A549 (cell line): ENCODE data around the gene CCDC73. TPM values are rescaled to one million over a fixed set of nuclear protein-coding genes. Genes with fewer than 3 reads are reported as not detected.

Source experiments
- ATAC-seq, 2 experiments: fragments of 200-7000 bp in 1 of 2; fragments of >200 bp in 1 of 2; cut with Nextera tagmentation in 1 of 2; cut with Tn5 transposase in 1 of 2; 3 replicates each; pipeline versions ENCODE4 v1.8.0 to v1.9.1; 2018 to 2020; ENCODE audit warnings: mild to moderate bottlenecking in 1 of 2, moderate library complexity in 1 of 2
- CTCF ChIA-PET: fragments of 300-600 bp; sonication (Branson Sonifier 250); formaldehyde crosslinking; extraction: SDS; loops from one replicate; lab custom pipeline; 2021; ENCODE audit warnings: antibody characterized with exemption, inconsistent platforms; lab: Yijun Ruan, JAX
- POLR2A ChIA-PET: fragments of 350-600 bp; formaldehyde crosslinking; extraction: SDS; loops from one replicate; lab custom pipeline; 2021; ENCODE audit warnings: antibody characterized with exemption, inconsistent platforms; lab: Yijun Ruan, JAX
- DNase-seq, 2 experiments: peaks; one replicate each; pipeline versions ENCODE4 v3.0.0 to v3.0.0-alpha.2; 2011 to 2016; ENCODE audit warnings: low read depth in 1 of 2, low spot score in 1 of 2
- FAIRE-seq: peaks from 2 replicates; lab custom pipeline; 2011; peaks lifted over from hg19 to GRCh38; lab: Jason Lieb, UNC
- H3K27ac ChIP-seq, 2 experiments: fragments of >200 bp; sonication (Bioruptor Twin); formaldehyde crosslinking; 3 replicates each; pipeline ENCODE4 v1.5.1; 2016 to 2017
- H3K4me1 ChIP-seq: fragments of >200 bp; sonication (Bioruptor Twin); formaldehyde crosslinking; 3 replicates; pipeline ENCODE4 v1.6.1; 2016
- H3K4me2 ChIP-seq: fragments of >200 bp; sonication (Bioruptor Twin); formaldehyde crosslinking; 3 replicates; pipeline ENCODE4 v1.6.1; 2016
- H3K4me3 ChIP-seq: fragments of >200 bp; sonication (Bioruptor Twin); formaldehyde crosslinking; 3 replicates; pipeline ENCODE4 v1.5.1; 2016
- H3K9me3 ChIP-seq: fragments of >200 bp; sonication (Bioruptor Twin); formaldehyde crosslinking; 3 replicates; pipeline ENCODE4 v1.6.1; 2016
- BHLHE40 ChIP-seq: IDR thresholded peaks from 2 replicates; pipeline ENCODE4 v1.6.1; 2012; ENCODE audit warnings: low read depth, low read length, inconsistent platforms
- CHD4 ChIP-seq: fragments of 200-600 bp; sonication (generic); IDR thresholded peaks from 2 replicates; pipeline ENCODE4 v1.6.1; 2016; ENCODE audit warnings: antibody characterized with exemption, mild to moderate bottlenecking, borderline replicate concordance
- EHF ChIP-seq: fragments of 250-450 bp; sonication (Bioruptor Pico); IDR thresholded peaks from 2 replicates; pipeline ENCODE4 v1.5.0; 2020; ENCODE audit warnings: mild to moderate bottlenecking
- ESRRA ChIP-seq: fragments of 150-350 bp; IDR thresholded peaks from 2 replicates; pipeline ENCODE4 v1.6.1; 2014; ENCODE audit warnings: mild to moderate bottlenecking, low read length, borderline replicate concordance
- FOSL2 ChIP-seq, 2 experiments: fragments of 450-650 bp in 1 of 2; fragments of >200 bp in 1 of 2; sonication (Bioruptor Twin) in 1 of 2; formaldehyde crosslinking; IDR thresholded peaks; 2 replicates each; pipeline versions ENCODE4 v1.5.0 to v1.6.1; 2016 to 2020; ENCODE audit warnings: mild to moderate bottlenecking in 1 of 2, moderate library complexity in 1 of 2
- HOXB5 ChIP-seq: fragments of 250-450 bp; sonication (Bioruptor Pico); IDR thresholded peaks from 2 replicates; pipeline ENCODE4 v1.5.0; 2020; ENCODE audit warnings: mild to moderate bottlenecking, moderate library complexity
- KDM1A ChIP-seq: fragments of 200-600 bp; sonication (generic); IDR thresholded peaks from 2 replicates; pipeline ENCODE4 v1.6.1; 2016; ENCODE audit warnings: low read depth, mild to moderate bottlenecking
- MAZ ChIP-seq: fragments of 150-350 bp; IDR thresholded peaks from 2 replicates; pipeline ENCODE4 v1.6.1; 2014; ENCODE audit warnings: antibody characterized with exemption, low read depth, low read length, borderline replicate concordance
- NFE2L2 ChIP-seq: fragments of 150-350 bp; conservative IDR thresholded peaks from 2 replicates; pipeline ENCODE4 v1.6.1; 2014; ENCODE audit warnings: low read length
- PHF8 ChIP-seq: fragments of 200-600 bp; sonication (generic); IDR thresholded peaks from 2 replicates; pipeline ENCODE4 v1.6.1; 2016; ENCODE audit warnings: low read depth, mild to moderate bottlenecking, antibody characterized with exemption, moderate library complexity, borderline replicate concordance
- POLR2A ChIP-seq: IDR thresholded peaks from 2 replicates; pipeline ENCODE4 v1.6.1; 2012; ENCODE audit warnings: mild to moderate bottlenecking, low read length
- POLR2AphosphoS2 ChIP-seq: conservative IDR thresholded peaks from 2 replicates; pipeline ENCODE4 v1.6.1; 2012; ENCODE audit warnings: low read length, improper control_type of control experiment, inconsistent platforms
- RCOR1 ChIP-seq: fragments of 150-350 bp; IDR thresholded peaks from 2 replicates; pipeline ENCODE4 v1.6.1; 2014; ENCODE audit warnings: antibody characterized with exemption, low read length, low read depth
- REST ChIP-seq: fragments of 200-600 bp; sonication (generic); IDR thresholded peaks from 2 replicates; pipeline ENCODE4 v1.6.1; 2016; ENCODE audit warnings: antibody characterized with exemption, mild to moderate bottlenecking, moderate library complexity
- SMC3 ChIP-seq: fragments of >200 bp; sonication (Bioruptor Twin); formaldehyde crosslinking; IDR thresholded peaks from 3 replicates; pipeline ENCODE4 v1.6.1; 2018; ENCODE audit warnings: inconsistent platforms
- TFCP2L1 ChIP-seq: fragments of 250-450 bp; sonication (Bioruptor Pico); IDR thresholded peaks from 2 replicates; pipeline ENCODE4 v1.5.0; 2021; ENCODE audit warnings: mild to moderate bottlenecking
- ZNF302 ChIP-seq: fragments of 250-450 bp; sonication (Bioruptor Pico); IDR thresholded peaks from 2 replicates; pipeline ENCODE4 v1.9.0; 2021; ENCODE audit warnings: inconsistent platforms, mild to moderate bottlenecking, moderate library complexity
- ZSCAN20 ChIP-seq: fragments of 250-450 bp; sonication (Bioruptor Pico); IDR thresholded peaks from 2 replicates; pipeline ENCODE4 v1.8.0; 2022; ENCODE audit warnings: mild to moderate bottlenecking, moderate library complexity
- WGBS: methylation state at CpG from one replicate; pipeline ENCODE4 v1.1.6; 2017; ENCODE audit errors: missing lambda C conversion rate; 5-methylcytosine and 5-hydroxymethylcytosine counted together
- polyA plus RNA-seq, 4 experiments: library from polyadenylated mRNA; depleted of rRNA in 3 of 4; stranded (reverse); fragments of >200 nt; fragmentation: RNase III in 1 of 4; extraction: RNeasy Plus Mini Kit Qiagen cat#74134 plus additional on column Dnase treatment in 1 of 4; gene quantifications; 2 replicates in 3 of 4; 3 replicates in 1 of 4; pipeline ENCODE4 v1.2.3, GENCODE V29; 2011 to 2017
- TF ChIP-seq, protein P1 (sequence below): fragments of >200 bp; sonication (Bioruptor Twin); formaldehyde crosslinking; IDR thresholded peaks from 2 replicates; pipeline ENCODE4 v1.6.1; 2016
- TF ChIP-seq, protein P2 (sequence below): fragments of >200 bp; sonication (Bioruptor Twin); formaldehyde crosslinking; IDR thresholded peaks from 3 replicates; pipeline ENCODE4 v1.5.1; 2016
- TF ChIP-seq, protein P3 (sequence below): IDR thresholded peaks from 2 replicates; pipeline ENCODE4 v1.6.1; 2012; ENCODE audit warnings: low read depth, borderline replicate concordance

Gene CCDC73
- polyA plus RNA-seq, 2 of the 4 experiments (the other 2 are of a cell fraction): 0.03 TPM; not detected in 1

DNA sequence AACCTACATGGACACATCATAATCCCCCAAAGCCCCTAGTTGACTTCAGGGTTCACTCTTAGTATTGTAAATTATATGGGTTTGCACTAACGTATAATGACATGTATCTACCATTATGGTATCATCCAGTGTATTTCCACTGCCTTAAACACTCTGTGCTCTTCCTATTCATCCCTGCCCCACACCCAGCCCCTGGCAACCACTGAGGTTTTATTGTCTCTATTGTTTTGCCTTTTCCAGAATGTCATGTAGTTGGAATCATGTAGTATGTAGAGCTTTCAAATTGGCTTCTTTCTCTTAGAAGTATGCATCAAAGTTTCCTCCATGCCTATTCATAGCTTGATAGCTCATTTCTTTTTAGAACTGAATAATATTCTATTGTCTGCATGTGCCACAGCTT lies 227.3 kb downstream of the CCDC73 start:
- ChIA-PET CTCF (interaction anchor here (0.9 kb wide), 2 partner anchors 12 to 137 kb away, joined by 3 read pairs; no protein-coding TSS in a partner anchor), POLR2A (interaction anchor here (1.1 kb wide), 1 partner anchor 16 kb away, joined by 3 read pairs; the partner anchor contains the start of gene EIF3M)
- Histone ChIP-seq H3K4me3 (no peak overlapping the region), H3K27ac (no peak overlapping the region), H3K4me1 (no peaks in the 10 kb centered on the region), H3K4me2 (no peak overlapping the region), H3K9me3 (no peaks in the 10 kb centered on the region)
- FAIRE-seq: no peak
- 78% methylated on average over 1 of the region's 1 CpG for WGBS
- DNase-seq: no peak
- TF ChIP-seq EHF (CRISPR knock-in tag) (no peak), MAZ (no peak), CHD4 (no peak), KDM1A (no peak), POLR2AphosphoS2 (no peak)
- TF ChIP-seq, protein P1, sequence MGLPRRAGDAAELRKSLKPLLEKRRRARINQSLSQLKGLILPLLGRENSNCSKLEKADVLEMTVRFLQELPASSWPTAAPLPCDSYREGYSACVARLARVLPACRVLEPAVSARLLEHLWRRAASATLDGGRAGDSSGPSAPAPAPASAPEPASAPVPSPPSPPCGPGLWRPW: no peak
- TF ChIP-seq, protein P2, sequence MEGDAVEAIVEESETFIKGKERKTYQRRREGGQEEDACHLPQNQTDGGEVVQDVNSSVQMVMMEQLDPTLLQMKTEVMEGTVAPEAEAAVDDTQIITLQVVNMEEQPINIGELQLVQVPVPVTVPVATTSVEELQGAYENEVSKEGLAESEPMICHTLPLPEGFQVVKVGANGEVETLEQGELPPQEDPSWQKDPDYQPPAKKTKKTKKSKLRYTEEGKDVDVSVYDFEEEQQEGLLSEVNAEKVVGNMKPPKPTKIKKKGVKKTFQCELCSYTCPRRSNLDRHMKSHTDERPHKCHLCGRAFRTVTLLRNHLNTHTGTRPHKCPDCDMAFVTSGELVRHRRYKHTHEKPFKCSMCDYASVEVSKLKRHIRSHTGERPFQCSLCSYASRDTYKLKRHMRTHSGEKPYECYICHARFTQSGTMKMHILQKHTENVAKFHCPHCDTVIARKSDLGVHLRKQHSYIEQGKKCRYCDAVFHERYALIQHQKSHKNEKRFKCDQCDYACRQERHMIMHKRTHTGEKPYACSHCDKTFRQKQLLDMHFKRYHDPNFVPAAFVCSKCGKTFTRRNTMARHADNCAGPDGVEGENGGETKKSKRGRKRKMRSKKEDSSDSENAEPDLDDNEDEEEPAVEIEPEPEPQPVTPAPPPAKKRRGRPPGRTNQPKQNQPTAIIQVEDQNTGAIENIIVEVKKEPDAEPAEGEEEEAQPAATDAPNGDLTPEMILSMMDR: no peak
- no peak for ATAC-seq

- H3K4me3 ChIP-seq: no peak overlapping the region
- H3K27ac ChIP-seq: no peak overlapping the region
- TF ChIP-seq ESRRA (no peak), MAZ (no peak), TFCP2L1 (CRISPR knock-in tag) (no peak), FOSL2 (IDR thresholded peaks at IDR 0.05) (no peak), FOSL2 (CRISPR knock-in tag; IDR thresholded peaks at IDR 0.05) (no peak), ZNF302 (CRISPR knock-in tag) (no peak), REST (no peak), HOXB5 (CRISPR knock-in tag) (no peak), NFE2L2 (no peak), SMC3 (no peak), POLR2A (no peak), PHF8 (no peak), ZSCAN20 (CRISPR knock-in tag) (no peak), RCOR1 (no peak), BHLHE40 (no peak)
- TF ChIP-seq, protein P3, sequence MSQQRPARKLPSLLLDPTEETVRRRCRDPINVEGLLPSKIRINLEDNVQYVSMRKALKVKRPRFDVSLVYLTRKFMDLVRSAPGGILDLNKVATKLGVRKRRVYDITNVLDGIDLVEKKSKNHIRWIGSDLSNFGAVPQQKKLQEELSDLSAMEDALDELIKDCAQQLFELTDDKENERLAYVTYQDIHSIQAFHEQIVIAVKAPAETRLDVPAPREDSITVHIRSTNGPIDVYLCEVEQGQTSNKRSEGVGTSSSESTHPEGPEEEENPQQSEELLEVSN: no peak
- 92% methylated on average over 2 of the region's 2 CpGs for WGBS
- H3K4me2 ChIP-seq: no peak overlapping the region
- DNase-seq (no peak), ATAC-seq (no peak), FAIRE-seq (no peak)
- CTCF ChIA-PET: interaction anchor here (0.9 kb wide), 1 partner anchor 13 kb away, joined by 3 read pairs; no protein-coding TSS in a partner anchor
- H3K9me3 ChIP-seq: no peaks in the 10 kb centered on the region
- POLR2A ChIA-PET: no interaction called here
- no peaks in the 10 kb centered on the region for H3K4me1 ChIP-seq
These were observed 227.9 kb downstream of the CCDC73 start for GRCh38 chr11:32566517-32566916.
